HTERT RPE-1 (cell line): ENCODE results near the gene PRR19.

Experiments
- in situ Hi-C: fragments of 300-500 bp; cut with MboI; formaldehyde crosslinking; loops from 4 replicates; pipeline ENCODE4 v1.14.3; 2020; ENCODE audit warnings: low sequenced_read_pairs

PRR19 gene

GRCh38 chr19:42283188-42284065 is 18.5 kb upstream of the PRR19 start:
- in situ Hi-C loops, result no loop called here

- in situ Hi-C loops, result no loop called here
Measured at GRCh38 chr19:42284066-42284501, 17.8 kb upstream of the PRR19 start.

- in situ Hi-C loops, result no loop called here
Measured at GRCh38 chr19:42284591-42285341, 17.2 kb upstream of the PRR19 start.

- in situ Hi-C loops, result no loop called here
Measured at GRCh38 chr19:42285541-42285941, 16.4 kb upstream of the PRR19 start.

GRCh38 chr19:42285988-42286348 is 16.0 kb upstream of the PRR19 start:
- in situ Hi-C loops, result no loop called here

GRCh38 chr19:42286349-42287016 is 15.4 kb upstream of the PRR19 start:
- in situ Hi-C loops, result no loop called here

- in situ Hi-C loops, result no loop called here
Measured at GRCh38 chr19:42287017-42287826, 14.7 kb upstream of the PRR19 start.

GRCh38 chr19:42287827-42288107 is 14.2 kb upstream of the PRR19 start:
- in situ Hi-C loops, result no loop called here

GRCh38 chr19:42288387-42288786 is 13.5 kb upstream of the PRR19 start:
- in situ Hi-C loops, result no loop called here

- in situ Hi-C loops, result no loop called here
Measured at GRCh38 chr19:42288881-42289555, 12.9 kb upstream of the PRR19 start.

- in situ Hi-C loops, result no loop called here
Measured at GRCh38 chr19:42289556-42290041, 12.3 kb upstream of the PRR19 start.

GRCh38 chr19:42290136-42290522 is 11.8 kb upstream of the PRR19 start:
- in situ Hi-C loops, result no loop called here

- in situ Hi-C loops, result no loop called here
Measured at GRCh38 chr19:42290523-42291434, 11.2 kb upstream of the PRR19 start.

GRCh38 chr19:42291435-42291810 is 10.5 kb upstream of the PRR19 start:
- in situ Hi-C loops, result no loop called here

GRCh38 chr19:42292042-42292960 is 9.6 kb upstream of the PRR19 start:
- in situ Hi-C loops, result no loop called here

GRCh38 chr19:42292963-42293362 is 9.0 kb upstream of the PRR19 start:
- in situ Hi-C loops, result no loop called here

GRCh38 chr19:42293540-42293939 is 8.4 kb upstream of the PRR19 start:
- in situ Hi-C loops, result no loop called here

- in situ Hi-C loops, result no loop called here
Measured at GRCh38 chr19:42293948-42294347, 8.0 kb upstream of the PRR19 start.
